Measurements from ENCODE around the gene FXYD6. TPM values are rescaled to one million over a fixed set of nuclear protein-coding genes. Genes with fewer than 3 reads are reported as not detected.
"Not testable (repeated sequence)": the region's sequence is repeated elsewhere in the genome, so short reads cannot be mapped to it uniquely, and the experiment has no call there.

The FXYD6 gene
- total RNA-seq, 4 donors from 2014 or later: 5.1 to 41.3 (median 14.0) TPM

- Histone ChIP-seq H3K9me3 (no peaks in the 10 kb centered on the region), H3K27me3 (no peaks in the 10 kb centered on the region), H3K4me3 (peak overlapping the region in 1 of 4 donors; percentile 0), H3K36me3 (no peaks in the 10 kb centered on the region), H3K4me1 (peaks cover 7 to 59% (median 28%) of the 10 kb centered on the region in 4 donors), H3K27ac (peak overlapping the region; percentile 70 to 77 (median 74))
- DNase-seq: peak; percentile 91 to 99 (median 96)
- TF ChIP-seq POLR2A (IDR thresholded peaks at IDR 0.05): peak in 1 of 2 donors; percentile 11
- TF ChIP-seq, protein P1, sequence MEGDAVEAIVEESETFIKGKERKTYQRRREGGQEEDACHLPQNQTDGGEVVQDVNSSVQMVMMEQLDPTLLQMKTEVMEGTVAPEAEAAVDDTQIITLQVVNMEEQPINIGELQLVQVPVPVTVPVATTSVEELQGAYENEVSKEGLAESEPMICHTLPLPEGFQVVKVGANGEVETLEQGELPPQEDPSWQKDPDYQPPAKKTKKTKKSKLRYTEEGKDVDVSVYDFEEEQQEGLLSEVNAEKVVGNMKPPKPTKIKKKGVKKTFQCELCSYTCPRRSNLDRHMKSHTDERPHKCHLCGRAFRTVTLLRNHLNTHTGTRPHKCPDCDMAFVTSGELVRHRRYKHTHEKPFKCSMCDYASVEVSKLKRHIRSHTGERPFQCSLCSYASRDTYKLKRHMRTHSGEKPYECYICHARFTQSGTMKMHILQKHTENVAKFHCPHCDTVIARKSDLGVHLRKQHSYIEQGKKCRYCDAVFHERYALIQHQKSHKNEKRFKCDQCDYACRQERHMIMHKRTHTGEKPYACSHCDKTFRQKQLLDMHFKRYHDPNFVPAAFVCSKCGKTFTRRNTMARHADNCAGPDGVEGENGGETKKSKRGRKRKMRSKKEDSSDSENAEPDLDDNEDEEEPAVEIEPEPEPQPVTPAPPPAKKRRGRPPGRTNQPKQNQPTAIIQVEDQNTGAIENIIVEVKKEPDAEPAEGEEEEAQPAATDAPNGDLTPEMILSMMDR (IDR thresholded peaks at IDR 0.05): no peak
These were observed 61.6 kb downstream of the FXYD6 start for GRCh38 chr11:117814766-117815261.

DNA sequence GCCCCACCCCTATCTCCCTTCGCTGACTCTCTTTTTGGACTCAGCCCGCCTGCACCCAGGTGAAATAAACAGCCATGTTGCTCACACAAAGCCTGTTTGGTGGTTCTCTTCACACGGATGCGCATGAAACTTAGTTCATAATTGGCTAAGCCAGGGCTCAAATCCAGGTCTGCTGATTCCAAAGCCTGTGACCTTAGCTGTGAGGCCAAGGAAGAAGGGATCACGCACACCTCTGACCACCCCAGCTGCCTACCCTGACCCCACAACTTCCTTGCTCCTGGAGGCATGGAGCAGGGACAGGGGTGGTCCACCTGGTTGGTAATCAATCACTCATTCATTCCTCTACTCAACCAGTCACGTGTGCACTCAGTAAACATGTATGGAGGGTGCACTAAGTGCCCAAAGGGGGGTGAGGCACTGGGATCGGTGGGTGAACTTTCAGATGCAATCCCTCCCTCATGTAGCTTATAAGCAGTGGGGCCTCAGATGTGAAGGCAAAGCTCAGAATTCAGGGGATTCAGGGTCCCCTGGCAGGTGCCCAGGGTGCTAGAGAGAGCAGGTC is 62.2 kb downstream of the FXYD6 start:
- no peak for DNase-seq
- H3K4me3 ChIP-seq: no peak overlapping the region
- peak overlapping the region; percentile 70 to 77 (median 74) for H3K27ac ChIP-seq
- no peaks in the 10 kb centered on the region for H3K27me3 ChIP-seq
- peaks cover 7 to 58% (median 28%) of the 10 kb centered on the region in 4 donors for H3K4me1 ChIP-seq
- no peak for TF ChIP-seq POLR2A (IDR thresholded peaks at IDR 0.05)
- TF ChIP-seq, protein P1 (IDR thresholded peaks at IDR 0.05): no peak
- no peaks in the 10 kb centered on the region for H3K9me3 ChIP-seq
- H3K36me3 ChIP-seq: no peaks in the 10 kb centered on the region

GRCh38 chr11:117810056-117810451 is 66.4 kb downstream of the FXYD6 start:
- not testable (repeated sequence) for H3K9me3 ChIP-seq, H3K27me3 ChIP-seq, H3K27ac ChIP-seq, H3K36me3 ChIP-seq, H3K4me3 ChIP-seq
- peaks cover 1 to 29% (median 7%) of the 10 kb centered on the region in 4 donors for H3K4me1 ChIP-seq
- peak in 1 of 3 donors; percentile 25 for DNase-seq

DNA sequence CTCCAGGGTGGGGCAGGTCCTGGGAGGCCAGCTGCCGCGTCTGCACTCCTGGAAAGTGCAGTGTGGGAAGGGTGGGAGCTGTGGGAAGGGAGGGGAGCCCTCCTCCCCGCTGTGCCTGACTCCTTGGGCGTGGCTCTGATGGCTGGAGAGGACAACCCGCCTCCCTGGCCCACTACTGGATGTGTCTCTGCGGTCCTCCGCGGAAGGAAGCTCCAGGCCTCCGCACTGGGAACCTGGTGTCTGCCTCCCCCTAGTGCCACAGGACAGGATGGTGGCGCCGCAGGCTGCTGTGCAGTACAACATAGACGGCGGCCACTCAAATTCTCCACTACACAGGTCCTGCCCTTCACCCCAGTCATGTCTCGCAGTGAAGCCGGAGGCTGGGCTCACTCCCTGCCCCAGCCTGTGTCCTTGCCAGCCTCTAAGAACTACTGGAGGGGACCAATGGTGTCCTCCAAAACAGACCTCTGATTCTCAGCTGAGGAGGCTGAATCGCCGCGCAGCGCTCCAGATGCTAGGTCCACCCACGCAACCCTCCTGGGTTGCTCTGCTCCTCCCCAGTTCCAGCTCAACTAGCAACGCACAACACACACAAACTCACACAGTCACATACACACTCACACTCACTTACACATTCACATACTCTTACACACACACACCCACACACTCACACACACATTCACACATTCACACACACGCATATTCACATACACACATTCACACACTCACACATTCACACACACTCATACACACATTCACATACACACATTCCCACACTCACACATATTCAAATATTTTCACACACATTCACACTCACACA is 67.0 kb downstream of the FXYD6 start:
- Histone ChIP-seq H3K4me3 (no peak overlapping the region), H3K27me3 (no peaks in the 10 kb centered on the region), H3K36me3 (no peaks in the 10 kb centered on the region), H3K4me1 (peaks cover 0 to 22% (median 3%) of the 10 kb centered on the region in 4 donors), H3K27ac (peak overlapping the region; percentile 11 to 63 (median 33)), H3K9me3 (no peaks in the 10 kb centered on the region)
- no peak for TF ChIP-seq POLR2A (IDR thresholded peaks at IDR 0.05)
- TF ChIP-seq, protein P1 (IDR thresholded peaks at IDR 0.05): peak in 4 of 6 experiments; percentile 33 to 65 (median 64)
- peak; percentile 51 to 83 (median 77) for DNase-seq

GRCh38 chr11:117808784-117809183 is 67.7 kb downstream of the FXYD6 start:
- H3K36me3 ChIP-seq: no peaks in the 10 kb centered on the region
- peak in 2 of 3 donors; percentile 58 to 63 for DNase-seq
- TF ChIP-seq POLR2A (IDR thresholded peaks at IDR 0.05): no peak
- TF ChIP-seq, protein P1 (IDR thresholded peaks at IDR 0.05): no peak

More at GRCh38 chr11:117808784-117809183, 67.7 kb downstream of the FXYD6 start:
- Histone ChIP-seq H3K27me3 (no peaks in the 10 kb centered on the region), H3K27ac (peak overlapping the region; percentile 11 to 63 (median 33)), H3K9me3 (no peaks in the 10 kb centered on the region), H3K4me3 (no peak overlapping the region), H3K4me1 (peaks cover 0 to 16% (median 0%) of the 10 kb centered on the region in 4 donors)

All from Peyer's patch (tissue), 4 donors.